IMR-90 (cell line): ENCODE data around the gene CLNK.

Experiments used
- CTCF ChIP-seq: conservative IDR thresholded peaks from 2 replicates; pipeline ENCODE4 v1.5.1; 2012; ENCODE audit warnings: mild to moderate bottlenecking, low read depth, low read length, improper control_type of control experiment
- POLR2A ChIP-seq: IDR thresholded peaks from 2 replicates; pipeline ENCODE4 v1.6.1; 2012; ENCODE audit warnings: mild to moderate bottlenecking, low read depth, low read length

- TF ChIP-seq CTCF = no peak
- no peak for TF ChIP-seq POLR2A
These were observed 100.5 kb downstream of the CLNK start for GRCh38 chr4:10584042-10584441.
